Myocyte (in vitro differentiated cells): Measurements from ENCODE around the gene TSPAN14. TPM values are rescaled to one million over a fixed set of nuclear protein-coding genes. Genes with fewer than 3 reads are reported as not detected.
A peak's percentile ranks its signal among the peaks of the same experiment; 100 is the strongest.

Experiments used
- DNase-seq: peaks from one replicate; pipeline ENCODE4 v3.0.0-alpha.2; 2012; ENCODE audit warnings: low read depth
- total RNA-seq: library from RNA; depleted of rRNA; stranded (reverse); fragments of >200 nt; gene quantifications from 2 replicates; pipeline ENCODE4 v1.2.3, GENCODE V29; 2014

The TSPAN14 gene
- total RNA-seq, 1 donor from 2014 or later = 54.6 TPM

- DNase-seq = no peak
These were observed 48.8 kb downstream of the TSPAN14 start for GRCh38 chr10:80502621-80503583.

- DNase-seq = no peak
These were observed 49.6 kb downstream of the TSPAN14 start for GRCh38 chr10:80503584-80504157.

- no peak for DNase-seq
These were observed 50.2 kb downstream of the TSPAN14 start for GRCh38 chr10:80504158-80504811.

- DNase-seq = no peak
These were observed 50.9 kb downstream of the TSPAN14 start for GRCh38 chr10:80504897-80505465.

GRCh38 chr10:80506189-80506575 lies 52.1 kb downstream of the TSPAN14 start:
- DNase-seq = no peak

GRCh38 chr10:80506836-80507487 lies 52.9 kb downstream of the TSPAN14 start:
- DNase-seq = no peak

GRCh38 chr10:80509108-80509402 lies 54.9 kb downstream of the TSPAN14 start:
- DNase-seq = no peak

- DNase-seq = no peak
These were observed 55.5 kb downstream of the TSPAN14 start for GRCh38 chr10:80509403-80510161.

GRCh38 chr10:80512031-80512526 lies 58.0 kb downstream of the TSPAN14 start:
- no peak for DNase-seq

GRCh38 chr10:80513106-80513505 lies 59.0 kb downstream of the TSPAN14 start:
- DNase-seq = no peak

GRCh38 chr10:80515511-80515910 lies 61.4 kb downstream of the TSPAN14 start:
- no peak for DNase-seq

GRCh38 chr10:80515941-80516340 lies 61.8 kb downstream of the TSPAN14 start:
- no peak for DNase-seq

GRCh38 chr10:80516506-80517075 lies 62.5 kb downstream of the TSPAN14 start:
- DNase-seq = no peak

GRCh38 chr10:80517416-80518142 lies 63.5 kb downstream of the TSPAN14 start:
- peak; percentile 68 for DNase-seq

GRCh38 chr10:80518143-80518806 lies 64.2 kb downstream of the TSPAN14 start:
- DNase-seq = no peak

GRCh38 chr10:80518807-80519360 lies 64.8 kb downstream of the TSPAN14 start:
- DNase-seq = peak; percentile 93

- no peak for DNase-seq
These were observed 66.0 kb downstream of the TSPAN14 start for GRCh38 chr10:80519936-80520650.
